Upper lobe of left lung (tissue), 6 donors: ENCODE results near the gene ITGB7. TPM values are rescaled to one million over a fixed set of nuclear protein-coding genes. Genes with fewer than 3 reads are reported as not detected.

Source experiments
- ATAC-seq, 2 donors: fragments of 200-7000 bp; cut with Tn5 transposase; one replicate each; pipeline ENCODE4 v1.9.1; 2022; ENCODE audit warnings: mild to moderate bottlenecking in 2 of 2, moderate library complexity in 2 of 2; ENCODE audit not compliant: low FRiP score in 2 of 2
- DNase-seq, 2 donors: peaks; one replicate each; pipeline ENCODE4 v3.0.0-alpha.2; 2019 to 2020
- H3K27ac ChIP-seq, 4 donors: fragments of 200-600 bp; sonication (generic); one replicate each; pipeline ENCODE4 v1.5.1; 2016 to 2019
- H3K27me3 ChIP-seq, 4 donors: fragments of 200-600 bp; sonication (generic); one replicate each; pipeline ENCODE4 v1.5.1; 2017 to 2019
- H3K36me3 ChIP-seq, 4 donors: fragments of 200-600 bp; sonication (generic); one replicate each; pipeline ENCODE4 v1.5.1; 2016 to 2019
- H3K4me1 ChIP-seq, 4 donors: fragments of 200-600 bp; sonication (generic); one replicate each; pipeline ENCODE4 v1.5.1; 2018 to 2019
- H3K4me3 ChIP-seq, 4 donors: fragments of 200-600 bp; sonication (generic); one replicate each; pipeline ENCODE4 v1.5.1; 2017 to 2019; ENCODE audit warnings: mild to moderate bottlenecking in 2 of 4, moderate library complexity in 1 of 4
- H3K9me3 ChIP-seq, 4 donors: fragments of 200-600 bp; sonication (generic); one replicate each; pipeline ENCODE4 v1.5.1; 2018 to 2019
- CTCF ChIP-seq, 6 experiments: fragments of 450-650 bp in 4 of 6; fragments of 200-600 bp in 2 of 6; sonication (generic) in 2 of 6; IDR thresholded peaks; one replicate each; pipeline ENCODE4 v1.5.1; 2016 to 2019; ENCODE audit warnings: antibody characterized with exemption in 6 of 6
- EP300 ChIP-seq, 4 donors: sonication (generic); formaldehyde crosslinking; IDR thresholded peaks; one replicate each; pipeline ENCODE4 v1.5.1; 2017; ENCODE audit warnings: antibody characterized with exemption in 4 of 4, control low read depth in 2 of 4
- POLR2A ChIP-seq, 4 donors: fragments of 450-650 bp; IDR thresholded peaks; one replicate each; pipeline ENCODE4 v1.5.1; 2016 to 2017; ENCODE audit warnings: antibody characterized with exemption in 4 of 4, mild to moderate bottlenecking in 2 of 4
- POLR2AphosphoS5 ChIP-seq, 2 donors: sonication (generic); formaldehyde crosslinking; IDR thresholded peaks; one replicate each; pipeline ENCODE4 v1.5.1; 2017; ENCODE audit warnings: antibody characterized with exemption in 2 of 2
- WGBS, 2 donors: methylation state at CpG; one replicate each; pipeline ENCODE4 v1.1.5; 2017 to 2018; 5-methylcytosine and 5-hydroxymethylcytosine counted together
- total RNA-seq, 6 donors: library from RNA; depleted of rRNA in 4 of 6; stranded (reverse); fragments of >200 nt in 4 of 6; gene quantifications; one replicate each; pipeline versions ENCODE4 v1.1.0 to v1.2.1, GENCODE V29; 2016 to 2021
- donor health status: DM: no; HTN: no; CAD: no; lungs with moderate emphysema.
- donor health status: DM: no; HTN: yes; CAD: no; lungs with severe emphysema.

Gene ITGB7
- total RNA-seq, 6 donors from 2014 or later: 3.1 to 12.9 (median 4.7) TPM

GRCh38 chr12:53176750-53177149, 30.3 kb downstream of the ITGB7 start:
- ATAC-seq: no peak
- WGBS, 2 donors: 96 to 100% methylated on average over 3 of the region's 3 CpGs

GRCh38 chr12:53174881-53175491, 32.1 kb downstream of the ITGB7 start:
- peak in 3 of 6 experiments; percentile 17 to 45 (median 28) for TF ChIP-seq CTCF (IDR thresholded peaks at IDR 0.05)
- no peak for TF ChIP-seq POLR2AphosphoS5 (IDR thresholded peaks at IDR 0.05)
- peaks cover 0 to 21% (median 18%) of the 10 kb centered on the region in 4 donors for H3K36me3 ChIP-seq
- DNase-seq (peak in 1 of 2 donors; percentile 46), ATAC-seq (peak; percentile 42 to 65)
- no peak overlapping the region for H3K27ac ChIP-seq
- peaks cover 3 to 16% (median 6%) of the 10 kb centered on the region in 4 donors for H3K4me1 ChIP-seq
- H3K27me3 ChIP-seq: no peaks in the 10 kb centered on the region
- no peak overlapping the region for H3K4me3 ChIP-seq
- 49 to 76% methylated on average over 4 of the region's 4 CpGs for WGBS, 2 donors
- H3K9me3 ChIP-seq: no peaks in the 10 kb centered on the region

More at GRCh38 chr12:53176750-53177149, 30.3 kb downstream of the ITGB7 start:
- no peaks in the 10 kb centered on the region for H3K27me3 ChIP-seq
- H3K4me3 ChIP-seq: no peak overlapping the region
- no peak overlapping the region for H3K27ac ChIP-seq
- peaks cover 0 to 8% (median 6%) of the 10 kb centered on the region in 4 donors for H3K36me3 ChIP-seq
- peaks cover 9 to 25% (median 13%) of the 10 kb centered on the region in 4 donors for H3K4me1 ChIP-seq
- DNase-seq: no peak
- no peaks in the 10 kb centered on the region for H3K9me3 ChIP-seq
- no peak for TF ChIP-seq POLR2AphosphoS5 (IDR thresholded peaks at IDR 0.05)
- TF ChIP-seq CTCF (IDR thresholded peaks at IDR 0.05): no peak
- TF ChIP-seq POLR2A (IDR thresholded peaks at IDR 0.05): no peak
- no peak for TF ChIP-seq EP300 (IDR thresholded peaks at IDR 0.05)

- DNase-seq: no peak
- 87 to 95% methylated on average over 10 of the region's 10 CpGs for WGBS, 2 donors
- peaks cover 0 to 25% (median 22%) of the 10 kb centered on the region in 4 donors for H3K36me3 ChIP-seq
- no peak for ATAC-seq
- no peak for TF ChIP-seq EP300 (IDR thresholded peaks at IDR 0.05)
- TF ChIP-seq POLR2AphosphoS5 (IDR thresholded peaks at IDR 0.05): no peak
- no peak for TF ChIP-seq POLR2A (IDR thresholded peaks at IDR 0.05)
- no peak for TF ChIP-seq CTCF (IDR thresholded peaks at IDR 0.05)
- H3K4me3 ChIP-seq: no peak overlapping the region
- no peaks in the 10 kb centered on the region for H3K9me3 ChIP-seq
- H3K27me3 ChIP-seq: no peaks in the 10 kb centered on the region
- H3K27ac ChIP-seq: no peak overlapping the region
- H3K4me1 ChIP-seq: peaks cover 0 to 12% (median 0%) of the 10 kb centered on the region in 4 donors
Measured at GRCh38 chr12:53173085-53173715, 33.9 kb downstream of the ITGB7 start.

- TF ChIP-seq POLR2AphosphoS5 (IDR thresholded peaks at IDR 0.05): no peak
- TF ChIP-seq POLR2A (IDR thresholded peaks at IDR 0.05): no peak
- no peak for TF ChIP-seq EP300 (IDR thresholded peaks at IDR 0.05)
- no peak for TF ChIP-seq CTCF (IDR thresholded peaks at IDR 0.05)
- Histone ChIP-seq H3K9me3 (no peaks in the 10 kb centered on the region), H3K4me1 (peaks cover 0 to 12% (median 0%) of the 10 kb centered on the region in 4 donors), H3K4me3 (no peak overlapping the region), H3K27ac (no peak overlapping the region), H3K27me3 (no peaks in the 10 kb centered on the region), H3K36me3 (peaks cover 0 to 25% (median 22%) of the 10 kb centered on the region in 4 donors)
- 91 to 93% methylated on average over 7 to 11 of the region's 11 CpGs for WGBS, 2 donors
- ATAC-seq: no peak
- DNase-seq: no peak
Measured at GRCh38 chr12:53172352-53172751, 34.7 kb downstream of the ITGB7 start.
